ENCODE measurements around the gene MARVELD2.
"Not testable (repeated sequence)": the region's sequence is repeated elsewhere in the genome, so short reads cannot be mapped to it uniquely, and the experiment has no call there.

The MARVELD2 gene

GRCh38 chr5:69378376-69378775, 36.5 kb upstream of the MARVELD2 start:
- Histone ChIP-seq H3K36me3 (ENCODE audit: insufficient read depth, low read length) (peaks cover 58% of the 10 kb centered on the region), H3K27ac (no peak overlapping the region), H3K9ac (ENCODE audit: insufficient read length) (no peak overlapping the region), H3K4me3 (no peak overlapping the region), H3K9me3 (ENCODE audit: low read depth, low read length) (no peaks in the 10 kb centered on the region)
- no peak for DNase-seq (ENCODE audit: low read depth, low spot score)
- TF ChIP-seq POLR2AphosphoS5 (IDR thresholded peaks at IDR 0.05; ENCODE audit: borderline replicate concordance, low read depth, low read length) (no peak), EZH2 (IDR thresholded peaks at IDR 0.05) (no peak), FOXP2 (optimal IDR thresholded peaks at IDR 0.05; ENCODE audit: control extremely low read depth, extremely low read length, insufficient read depth) (no peak)

- H3K9me3 ChIP-seq (ENCODE audit: low read depth, low read length), result no peaks in the 10 kb centered on the region
- no peak overlapping the region for H3K27ac ChIP-seq
- DNase-seq (ENCODE audit: low read depth, low spot score), result no peak
- peaks cover 33% of the 10 kb centered on the region for H3K36me3 ChIP-seq (ENCODE audit: insufficient read depth, low read length)
- TF ChIP-seq FOXP2 (optimal IDR thresholded peaks at IDR 0.05; ENCODE audit: control extremely low read depth, extremely low read length, insufficient read depth) (no peak), EZH2 (IDR thresholded peaks at IDR 0.05) (no peak), POLR2AphosphoS5 (IDR thresholded peaks at IDR 0.05; ENCODE audit: borderline replicate concordance, low read depth, low read length) (no peak)
- H3K4me3 ChIP-seq, result no peak overlapping the region
- H3K9ac ChIP-seq (ENCODE audit: insufficient read length), result no peak overlapping the region
These were observed 10.1 kb upstream of the MARVELD2 start for GRCh38 chr5:69404659-69405330.

GRCh38 chr5:69415584-69415958, 655 bp downstream of the MARVELD2 start:
- H3K4me3 ChIP-seq, result no peak overlapping the region
- H3K9ac ChIP-seq (ENCODE audit: insufficient read length), result no peak overlapping the region
- H3K27ac ChIP-seq, result no peak overlapping the region
- no peak for DNase-seq (ENCODE audit: low read depth, low spot score)
- peaks cover 31% of the 10 kb centered on the region for H3K36me3 ChIP-seq (ENCODE audit: insufficient read depth, low read length)
- TF ChIP-seq POLR2AphosphoS5 (IDR thresholded peaks at IDR 0.05; ENCODE audit: borderline replicate concordance, low read depth, low read length), result no peak
- TF ChIP-seq FOXP2 (optimal IDR thresholded peaks at IDR 0.05; ENCODE audit: control extremely low read depth, extremely low read length, insufficient read depth), result no peak
- TF ChIP-seq EZH2 (IDR thresholded peaks at IDR 0.05), result no peak
- no peaks in the 10 kb centered on the region for H3K9me3 ChIP-seq (ENCODE audit: low read depth, low read length)

GRCh38 chr5:69416180-69416579, 1.3 kb downstream of the MARVELD2 start:
- Histone ChIP-seq H3K9ac (ENCODE audit: insufficient read length) (no peak overlapping the region), H3K9me3 (ENCODE audit: low read depth, low read length) (no peaks in the 10 kb centered on the region), H3K36me3 (ENCODE audit: insufficient read depth, low read length) (peaks cover 30% of the 10 kb centered on the region), H3K27ac (no peak overlapping the region), H3K4me3 (no peak overlapping the region)
- TF ChIP-seq POLR2AphosphoS5 (IDR thresholded peaks at IDR 0.05; ENCODE audit: borderline replicate concordance, low read depth, low read length) (no peak), FOXP2 (optimal IDR thresholded peaks at IDR 0.05; ENCODE audit: control extremely low read depth, extremely low read length, insufficient read depth) (no peak), EZH2 (IDR thresholded peaks at IDR 0.05) (no peak)
- no peak for DNase-seq (ENCODE audit: low read depth, low spot score)

DNA sequence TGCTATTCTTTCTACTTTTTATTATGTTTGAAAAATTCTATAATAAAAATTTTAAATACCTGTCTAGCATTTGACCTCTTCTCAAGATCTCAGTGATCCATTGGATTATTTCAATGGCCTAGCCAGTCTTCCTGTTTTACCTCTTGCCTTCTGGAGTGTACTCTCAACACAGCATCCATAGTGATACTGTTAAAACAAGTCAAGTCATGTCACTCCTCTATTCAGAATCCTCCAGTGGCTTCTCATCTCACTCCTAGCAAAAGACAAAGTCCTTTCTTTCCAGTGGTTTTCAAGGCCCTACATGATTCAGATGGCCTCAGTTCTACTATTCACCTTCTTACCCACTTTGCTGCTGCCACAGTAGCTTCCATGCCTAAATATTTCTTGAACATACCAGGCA, 1.8 kb downstream of the MARVELD2 start:
- H3K36me3 ChIP-seq (ENCODE audit: insufficient read depth, low read length), result peaks cover 26% of the 10 kb centered on the region
- H3K9ac ChIP-seq (ENCODE audit: insufficient read length), result no peak overlapping the region
- no peak for DNase-seq (ENCODE audit: low read depth, low spot score)
- TF ChIP-seq POLR2AphosphoS5 (IDR thresholded peaks at IDR 0.05; ENCODE audit: borderline replicate concordance, low read depth, low read length) (no peak), FOXP2 (optimal IDR thresholded peaks at IDR 0.05; ENCODE audit: control extremely low read depth, extremely low read length, insufficient read depth) (no peak), EZH2 (IDR thresholded peaks at IDR 0.05) (no peak)
- no peak overlapping the region for H3K27ac ChIP-seq
- no peaks in the 10 kb centered on the region for H3K9me3 ChIP-seq (ENCODE audit: low read depth, low read length)
- H3K4me3 ChIP-seq, result no peak overlapping the region

GRCh38 chr5:69418554-69418953, 3.6 kb downstream of the MARVELD2 start:
- TF ChIP-seq FOXP2 (optimal IDR thresholded peaks at IDR 0.05; ENCODE audit: control extremely low read depth, extremely low read length, insufficient read depth), result no peak
- TF ChIP-seq EZH2 (IDR thresholded peaks at IDR 0.05), result no peak
- no peak for TF ChIP-seq POLR2AphosphoS5 (IDR thresholded peaks at IDR 0.05; ENCODE audit: borderline replicate concordance, low read depth, low read length)

GRCh38 chr5:69431424-69432303, 16.7 kb downstream of the MARVELD2 start:
- H3K27ac ChIP-seq, result no peak overlapping the region
- no peak overlapping the region for H3K9ac ChIP-seq (ENCODE audit: insufficient read length)
- no peak overlapping the region for H3K4me3 ChIP-seq
- H3K9me3 ChIP-seq (ENCODE audit: low read depth, low read length), result no peaks in the 10 kb centered on the region
- H3K36me3 ChIP-seq (ENCODE audit: insufficient read depth, low read length), result no peaks in the 10 kb centered on the region
- DNase-seq (ENCODE audit: low read depth, low spot score), result no peak
- TF ChIP-seq EZH2 (IDR thresholded peaks at IDR 0.05) (no peak), POLR2AphosphoS5 (IDR thresholded peaks at IDR 0.05; ENCODE audit: borderline replicate concordance, low read depth, low read length) (no peak), FOXP2 (optimal IDR thresholded peaks at IDR 0.05; ENCODE audit: control extremely low read depth, extremely low read length, insufficient read depth) (no peak)

More at GRCh38 chr5:69418554-69418953, 3.6 kb downstream of the MARVELD2 start:
- Histone ChIP-seq H3K9me3 (ENCODE audit: low read depth, low read length) (no peaks in the 10 kb centered on the region), H3K4me3 (no peak overlapping the region), H3K27ac (no peak overlapping the region), H3K9ac (ENCODE audit: insufficient read length) (no peak overlapping the region), H3K36me3 (ENCODE audit: insufficient read depth, low read length) (peaks cover 22% of the 10 kb centered on the region)
- no peak for DNase-seq (ENCODE audit: low read depth, low spot score)

GRCh38 chr5:69432412-69433206, 17.7 kb downstream of the MARVELD2 start:
- Histone ChIP-seq H3K4me3 (no peak overlapping the region), H3K27ac (no peak overlapping the region), H3K36me3 (ENCODE audit: insufficient read depth, low read length) (no peaks in the 10 kb centered on the region), H3K9me3 (ENCODE audit: low read depth, low read length) (no peaks in the 10 kb centered on the region), H3K9ac (ENCODE audit: insufficient read length) (no peak overlapping the region)
- DNase-seq (ENCODE audit: low read depth, low spot score), result no peak
- TF ChIP-seq EZH2 (IDR thresholded peaks at IDR 0.05) (no peak), POLR2AphosphoS5 (IDR thresholded peaks at IDR 0.05; ENCODE audit: borderline replicate concordance, low read depth, low read length) (no peak), FOXP2 (optimal IDR thresholded peaks at IDR 0.05; ENCODE audit: control extremely low read depth, extremely low read length, insufficient read depth) (no peak)

GRCh38 chr5:69435276-69435884, 20.5 kb downstream of the MARVELD2 start:
- not testable (repeated sequence) for H3K9ac ChIP-seq (ENCODE audit: insufficient read length); H3K4me3 ChIP-seq; H3K27ac ChIP-seq; DNase-seq (ENCODE audit: low read depth, low spot score); H3K9me3 ChIP-seq (ENCODE audit: low read depth, low read length); H3K36me3 ChIP-seq (ENCODE audit: insufficient read depth, low read length)

Data from SK-N-MC (cell line).